CD14-positive monocyte (primary cell): ENCODE data around the gene ZXDC. TPM values are rescaled to one million over a fixed set of nuclear protein-coding genes. Genes with fewer than 3 reads are reported as not detected.

Experiments
- DNase-seq, 3 donors: peaks; one replicate each; pipeline ENCODE4 v3.0.0-alpha.2; 2011 to 2022
- H2AFZ ChIP-seq: 2 replicates; pipeline ENCODE4 v1.6.0; 2012; ENCODE audit warnings: mild to moderate bottlenecking, low read depth, low read length, inconsistent platforms; ENCODE audit not compliant: insufficient read depth, poor library complexity, severe bottlenecking
- H3K27ac ChIP-seq, 2 donors: 1 replicate in 1 of 2; 2 replicates in 1 of 2; pipeline ENCODE4 v1.5.1; 2012 to 2013; ENCODE audit warnings: low read length in 2 of 2, control low read depth in 1 of 2, inconsistent platforms in 1 of 2, low read depth in 1 of 2, mild to moderate bottlenecking in 1 of 2
- H3K27me3 ChIP-seq, 2 donors: one replicate each; pipeline versions ENCODE4 v1.6.0 to v1.6.1; 2011 to 2013; ENCODE audit warnings: low read length in 2 of 2; ENCODE audit not compliant: control insufficient read depth in 2 of 2, insufficient read depth in 2 of 2
- H3K36me3 ChIP-seq, 2 donors: replicated peaks in 1 of 2; 1 replicate in 1 of 2; 2 replicates in 1 of 2; pipeline versions ENCODE4 v1.5.1 to v1.6.1; 2012 to 2013; ENCODE audit warnings: low read length in 2 of 2, control low read depth in 1 of 2, inconsistent platforms in 1 of 2, mild to moderate bottlenecking in 1 of 2; ENCODE audit not compliant: insufficient read depth in 2 of 2, control insufficient read depth in 1 of 2
- H3K4me1 ChIP-seq, 2 donors: 1 replicate in 1 of 2; 2 replicates in 1 of 2; pipeline versions ENCODE4 v1.5.1 to v1.6.1; 2012 to 2013; ENCODE audit warnings: low read length in 2 of 2, control low read depth in 1 of 2, inconsistent platforms in 1 of 2, mild to moderate bottlenecking in 1 of 2, moderate library complexity in 1 of 2; ENCODE audit not compliant: insufficient read depth in 2 of 2, control insufficient read depth in 1 of 2
- H3K4me2 ChIP-seq: replicated peaks from 2 replicates; pipeline ENCODE3; 2012; ENCODE audit warnings: low read length, moderate library complexity, mild to moderate bottlenecking; ENCODE audit not compliant: poor library complexity, severe bottlenecking; ENCODE audit errors: extremely low read depth
- H3K4me3 ChIP-seq, 3 experiments: fragments of 200-600 bp in 1 of 3; sonication (generic) in 1 of 3; replicated peaks in 1 of 3; 1 replicate in 2 of 3; 2 replicates in 1 of 3; pipeline ENCODE4 v1.5.1; 2011 to 2013; ENCODE audit warnings: low read length in 3 of 3, mild to moderate bottlenecking in 3 of 3, control low read depth in 2 of 3, low read depth in 2 of 3, inconsistent platforms in 1 of 3, moderate library complexity in 1 of 3
- H3K79me2 ChIP-seq: 2 replicates; pipeline ENCODE4 v1.6.0; 2012; ENCODE audit warnings: mild to moderate bottlenecking, control low read depth, inconsistent platforms, low read length, moderate library complexity; ENCODE audit not compliant: insufficient read depth
- H3K9ac ChIP-seq: 2 replicates; pipeline ENCODE4 v1.6.0; 2017; ENCODE audit warnings: low read length, mild to moderate bottlenecking; ENCODE audit not compliant: insufficient read depth, poor library complexity, severe bottlenecking
- H3K9me3 ChIP-seq, 2 donors: replicated peaks in 1 of 2; 1 replicate in 1 of 2; 2 replicates in 1 of 2; pipeline versions ENCODE4 v1.5.1 to v1.6.1; 2012 to 2013; ENCODE audit warnings: low read length in 2 of 2, control low read depth in 1 of 2; ENCODE audit not compliant: control insufficient read depth in 1 of 2, insufficient read depth in 1 of 2
- H4K20me1 ChIP-seq: 2 replicates; pipeline ENCODE4 v1.6.0; 2012; ENCODE audit warnings: mild to moderate bottlenecking, low read length, control low read depth, moderate library complexity; ENCODE audit not compliant: insufficient read depth
- H3K27ac Mint-ChIP-seq, 7 donors: one replicate each; pipeline ENCODE4 v1.8.0; 2020; ENCODE audit warnings: mild to moderate bottlenecking in 7 of 7, mixed read lengths in 7 of 7, moderate library complexity in 6 of 7, inconsistent platforms in 2 of 7
- H3K27me3 Mint-ChIP-seq, 3 donors: one replicate each; pipeline ENCODE4 v1.8.0; 2021 to 2022; ENCODE audit warnings: low read depth in 3 of 3, mild to moderate bottlenecking in 3 of 3, mixed read lengths in 3 of 3, moderate library complexity in 3 of 3, inconsistent platforms in 1 of 3
- H3K36me3 Mint-ChIP-seq, 2 donors: one replicate each; pipeline ENCODE4 v1.8.0; 2020; ENCODE audit warnings: mixed read lengths in 2 of 2, inconsistent platforms in 1 of 2, mild to moderate bottlenecking in 1 of 2
- H3K4me1 Mint-ChIP-seq: one replicate; pipeline ENCODE4 v1.8.0; 2020; ENCODE audit warnings: mild to moderate bottlenecking, mixed read lengths
- H3K4me3 Mint-ChIP-seq, 2 donors: one replicate each; pipeline ENCODE4 v1.8.0; 2020; ENCODE audit warnings: mild to moderate bottlenecking in 2 of 2, mixed read lengths in 2 of 2, moderate library complexity in 1 of 2
- H3K9me3 Mint-ChIP-seq, 7 donors: one replicate each; pipeline ENCODE4 v1.8.0; 2020 to 2022; ENCODE audit warnings: mixed read lengths in 7 of 7, mild to moderate bottlenecking in 6 of 7, moderate library complexity in 6 of 7, inconsistent platforms in 2 of 7
- CTCF ChIP-seq: fragments of 200-600 bp; IDR thresholded peaks from one replicate; pipeline ENCODE4 v1.8.0; 2022; ENCODE audit warnings: antibody characterized with exemption, mild to moderate bottlenecking
- WGBS: methylation state at CpG from one replicate; pipeline ENCODE4 v1.1.5; 2013; ENCODE audit warnings: missing lambda C conversion rate; ENCODE audit not compliant: insufficient coverage; 5-methylcytosine and 5-hydroxymethylcytosine counted together
- intact Hi-C, 2 donors: fragments of 100-400 bp; cut with micrococcal nuclease; formaldehyde crosslinking; loops; one replicate each; pipeline versions ENCODE4 v1.15.0 to v1.15.1; 2023
- polyA plus RNA-seq, 3 donors: library from polyadenylated mRNA; depleted of rRNA in 1 of 3; unstranded in 2 of 3; stranded (reverse) in 1 of 3; fragments of 300-500 nt in 2 of 3; fragments of >200 nt in 1 of 3; fragmentation: Illumina TruSeq in 2 of 3; gene quantifications; 1 replicate in 2 of 3; 2 replicates in 1 of 3; pipeline ENCODE4 v1.2.3, GENCODE V29; 2012 to 2021

The ZXDC gene
- polyA plus RNA-seq, 3 donors, result 6.3 to 44.8 (median 9.7) TPM

GRCh38 chr3:126493051-126493450 is 17.4 kb upstream of the ZXDC start:
- Mint-ChIP-seq H3K4me3 (no peak overlapping the region), H3K27ac (no peak overlapping the region), H3K36me3 (no peaks in the 10 kb centered on the region), H3K9me3 (no peaks in the 10 kb centered on the region), H3K27me3 (peaks cover 2 to 8% (median 5%) of the 10 kb centered on the region in 3 donors), H3K4me1 (peaks cover 16% of the 10 kb centered on the region)
- Histone ChIP-seq H3K4me1 (peaks cover 7 to 8% of the 10 kb centered on the region in 2 donors), H3K4me2 (no peak overlapping the region), H3K79me2 (no peaks in the 10 kb centered on the region), H4K20me1 (no peaks in the 10 kb centered on the region), H3K27ac (no peak overlapping the region), H3K27me3 (no peaks in the 10 kb centered on the region), H3K4me3 (no peak overlapping the region), H3K9ac (no peak overlapping the region), H3K36me3 (no peaks in the 10 kb centered on the region), H2AFZ (no peak overlapping the region), H3K9me3 (no peaks in the 10 kb centered on the region)
- no peak for DNase-seq
- WGBS, result 78% methylated on average over 11 of the region's 14 CpGs
- TF ChIP-seq CTCF, result no peak
- intact Hi-C loops, result no loop called here

GRCh38 chr3:126491221-126492013 is 15.7 kb upstream of the ZXDC start:
- Histone ChIP-seq H3K9me3 (no peaks in the 10 kb centered on the region), H3K27ac (no peak overlapping the region), H3K4me2 (no peak overlapping the region), H3K4me3 (no peak overlapping the region), H3K36me3 (no peaks in the 10 kb centered on the region), H3K79me2 (no peaks in the 10 kb centered on the region), H3K4me1 (peaks cover 14 to 15% of the 10 kb centered on the region in 2 donors), H4K20me1 (no peaks in the 10 kb centered on the region), H3K9ac (no peak overlapping the region), H2AFZ (peak overlapping the region; percentile 41), H3K27me3 (no peaks in the 10 kb centered on the region)
- Mint-ChIP-seq H3K36me3 (no peaks in the 10 kb centered on the region), H3K4me1 (peaks cover 21% of the 10 kb centered on the region), H3K27ac (peak overlapping the region in 3 of 7 donors; percentile 10 to 34 (median 17)), H3K27me3 (peaks cover 4 to 9% (median 8%) of the 10 kb centered on the region in 3 donors), H3K9me3 (no peaks in the 10 kb centered on the region), H3K4me3 (peak overlapping the region in 1 of 2 donors; percentile 6)
- TF ChIP-seq CTCF, result no peak
- WGBS, result 67% methylated on average over 11 of the region's 21 CpGs
- peak in 1 of 3 donors; percentile 32 for DNase-seq
- intact Hi-C loops, result no loop called here
